ENCODE results near the gene ANKRD10.
"Not testable (repeated sequence)": the region's sequence is repeated elsewhere in the genome, so short reads cannot be mapped to it uniquely, and the experiment has no call there.

Gene ANKRD10

DNA sequence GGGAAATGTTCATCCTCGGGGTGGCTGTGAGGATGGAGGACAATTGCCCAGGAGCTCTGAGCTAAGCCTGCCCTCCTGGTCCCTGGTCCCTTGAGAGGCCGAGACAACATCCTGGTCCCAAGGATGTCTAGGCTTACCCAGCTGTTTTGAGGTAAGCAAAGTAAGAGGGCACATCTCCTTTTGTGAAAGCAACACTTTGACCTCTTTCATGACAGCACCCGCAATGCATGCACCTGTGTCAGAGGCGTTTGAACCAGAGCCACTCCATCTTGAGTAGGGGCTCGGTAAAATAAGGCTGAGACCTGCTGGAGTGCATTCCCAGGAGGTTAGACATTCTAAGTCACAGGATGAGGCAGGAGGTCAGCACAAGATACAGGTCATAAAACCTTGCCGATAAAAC, 43.1 kb upstream of the ANKRD10 start:
- no peak for DNase-seq (ENCODE audit: extremely low spot score)
- TF ChIP-seq SUZ12 (IDR thresholded peaks at IDR 0.05) (no peak), LEF1 (IDR thresholded peaks at IDR 0.05; ENCODE audit: borderline replicate concordance) (no peak), HDGF (IDR thresholded peaks at IDR 0.05; ENCODE audit: borderline replicate concordance) (no peak), CTBP1 (IDR thresholded peaks at IDR 0.05; ENCODE audit: borderline replicate concordance) (no peak), BHLHE40 (IDR thresholded peaks at IDR 0.05; ENCODE audit: borderline replicate concordance) (no peak), TARDBP (IDR thresholded peaks at IDR 0.05) (no peak)
- CTCF ChIA-PET = no interaction called here
- POLR2A ChIA-PET = no interaction called here

- ChIA-PET CTCF (no interaction called here), POLR2A (no interaction called here)
- DNase-seq (ENCODE audit: extremely low spot score) = no peak
- no peak for TF ChIP-seq SUZ12 (IDR thresholded peaks at IDR 0.05)
These were observed 42.5 kb upstream of the ANKRD10 start for GRCh38 chr13:110957181-110957884.

GRCh38 chr13:110956216-110956615, 41.3 kb upstream of the ANKRD10 start:
- CTCF ChIA-PET; DNase-seq (ENCODE audit: extremely low spot score); POLR2A ChIA-PET: not testable (repeated sequence)

GRCh38 chr13:110955608-110956007, 40.7 kb upstream of the ANKRD10 start:
- POLR2A ChIA-PET; DNase-seq (ENCODE audit: extremely low spot score); CTCF ChIA-PET: not testable (repeated sequence)

DNA sequence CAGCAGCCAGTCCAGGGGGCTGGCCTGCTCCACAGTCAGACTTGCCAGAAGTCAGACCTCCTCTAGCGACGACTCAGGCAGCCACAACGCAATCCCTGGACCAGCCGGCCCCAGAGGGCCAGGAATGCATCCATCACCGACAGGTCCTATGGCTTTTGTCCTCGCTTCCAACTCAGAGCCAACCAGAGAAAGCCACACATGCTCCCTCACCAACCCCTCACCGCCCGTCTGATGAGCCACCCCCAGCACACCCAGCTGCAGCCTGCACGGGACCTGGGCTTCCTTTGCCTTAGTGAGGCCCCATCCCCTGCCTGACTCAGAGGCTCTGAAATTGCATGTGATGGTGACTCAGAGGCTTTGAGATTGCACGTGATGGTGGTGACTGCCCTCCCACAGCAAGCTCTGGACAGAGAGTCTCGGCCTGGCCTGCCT, 40.2 kb upstream of the ANKRD10 start:
- POLR2A ChIA-PET; CTCF ChIA-PET; DNase-seq (ENCODE audit: extremely low spot score): not testable (repeated sequence)

- CTCF ChIA-PET; DNase-seq (ENCODE audit: extremely low spot score); POLR2A ChIA-PET: not testable (repeated sequence)
These were observed 39.7 kb upstream of the ANKRD10 start for GRCh38 chr13:110954533-110954920.

DNA sequence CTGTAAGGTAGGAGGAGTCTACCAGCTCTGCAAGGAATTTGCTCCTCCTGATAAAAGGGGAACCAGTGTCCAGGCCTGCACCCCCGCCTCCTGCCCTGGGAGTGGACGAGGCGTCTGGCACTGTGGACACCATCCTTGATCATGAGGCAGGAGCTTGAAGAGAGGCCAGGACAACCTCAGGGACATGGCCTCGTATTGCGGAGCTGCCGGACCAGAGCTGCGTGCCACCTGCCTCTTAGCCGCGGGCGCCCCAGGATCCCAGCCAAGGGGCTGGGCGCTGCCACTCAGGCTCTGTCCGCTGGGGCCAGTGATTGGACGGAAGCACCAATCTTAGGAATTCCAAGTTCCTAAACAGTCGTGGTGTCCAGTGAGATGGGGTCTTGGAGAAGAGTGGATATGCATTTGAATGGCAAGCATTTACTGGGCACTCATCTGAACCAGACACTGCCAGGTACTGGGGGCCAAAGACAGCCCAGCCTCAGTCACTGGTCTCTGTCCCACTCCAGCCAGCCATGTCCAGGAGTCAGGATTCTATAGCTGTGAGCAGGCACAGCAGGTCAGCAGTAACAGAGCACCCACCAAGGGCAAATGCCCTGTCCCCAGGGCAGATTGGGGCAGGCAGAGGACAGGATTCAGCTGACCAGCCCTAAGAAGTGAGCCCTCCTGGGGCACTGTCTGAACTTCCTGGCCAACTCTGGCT, 39.1 kb upstream of the ANKRD10 start:
- ChIA-PET CTCF (interaction anchor here (0.6 kb wide), 1 partner anchor 146 kb away, joined by 3 read pairs; no protein-coding TSS in a partner anchor), POLR2A (no interaction called here)
- TF ChIP-seq ELF4 (IDR thresholded peaks at IDR 0.05) (no peak), SP1 (IDR thresholded peaks at IDR 0.05) (no peak), FOXA1 (IDR thresholded peaks at IDR 0.05) (no peak), NFRKB (IDR thresholded peaks at IDR 0.05) (no peak), FOXK2 (IDR thresholded peaks at IDR 0.05) (no peak), SUZ12 (IDR thresholded peaks at IDR 0.05) (no peak), PKNOX1 (IDR thresholded peaks at IDR 0.05) (no peak), ARNT (IDR thresholded peaks at IDR 0.05) (no peak), HDGF (IDR thresholded peaks at IDR 0.05; ENCODE audit: borderline replicate concordance) (no peak), CTBP1 (IDR thresholded peaks at IDR 0.05; ENCODE audit: borderline replicate concordance) (no peak), FOXM1 (IDR thresholded peaks at IDR 0.05; ENCODE audit: borderline replicate concordance) (no peak), LEF1 (IDR thresholded peaks at IDR 0.05; ENCODE audit: borderline replicate concordance) (no peak), ZNF384 (IDR thresholded peaks at IDR 0.05) (no peak)
- DNase-seq (ENCODE audit: extremely low spot score) = no peak

GRCh38 chr13:110953416-110953815, 38.5 kb upstream of the ANKRD10 start:
- CTCF ChIA-PET = interaction anchor here (0.6 kb wide), 2 partner anchors 145 to 163 kb away, joined by 3 read pairs; no protein-coding TSS in a partner anchor
- POLR2A ChIA-PET = no interaction called here

GRCh38 chr13:110952135-110952534, 37.3 kb upstream of the ANKRD10 start:
- DNase-seq (ENCODE audit: extremely low spot score); POLR2A ChIA-PET; CTCF ChIA-PET: not testable (repeated sequence)

More at GRCh38 chr13:110953416-110953815, 38.5 kb upstream of the ANKRD10 start:
- TF ChIP-seq FOXM1 (IDR thresholded peaks at IDR 0.05; ENCODE audit: borderline replicate concordance) (no peak), SUZ12 (IDR thresholded peaks at IDR 0.05) (no peak), FOXA1 (IDR thresholded peaks at IDR 0.05) (no peak), CTBP1 (IDR thresholded peaks at IDR 0.05; ENCODE audit: borderline replicate concordance) (no peak), HDGF (IDR thresholded peaks at IDR 0.05; ENCODE audit: borderline replicate concordance) (no peak), FOXK2 (IDR thresholded peaks at IDR 0.05) (no peak), TARDBP (IDR thresholded peaks at IDR 0.05) (no peak), LEF1 (IDR thresholded peaks at IDR 0.05; ENCODE audit: borderline replicate concordance) (no peak), L3MBTL2 (conservative IDR thresholded peaks at IDR 0.05) (no peak)
- DNase-seq (ENCODE audit: extremely low spot score) = no peak

Data from HEK293T (cell line).